GM06990 (cell line): ENCODE results near the gene ARRB2.

Source experiments
- DNase-seq: peaks from one replicate; pipeline ENCODE4 v3.0.0-alpha.2; 2011; ENCODE audit not compliant: insufficient read length; ENCODE audit errors: extremely low read depth
- H3K27me3 ChIP-seq: replicated peaks from 2 replicates; pipeline ENCODE4 v1.6.0; 2011; ENCODE audit warnings: low read length; ENCODE audit not compliant: control insufficient read depth, insufficient read depth
- H3K36me3 ChIP-seq: 2 replicates; pipeline ENCODE4 v1.5.1; 2011; ENCODE audit warnings: low read length; ENCODE audit not compliant: control insufficient read depth, insufficient read depth
- H3K4me3 ChIP-seq: replicated peaks from 2 replicates; pipeline ENCODE4 v1.5.1; 2011; ENCODE audit warnings: low read depth, mild to moderate bottlenecking, control low read depth, low read length
- CTCF ChIP-seq: IDR thresholded peaks from 2 replicates; pipeline ENCODE4 v1.5.1; 2011; ENCODE audit warnings: low read length, control low read depth, mild to moderate bottlenecking, inconsistent platforms; ENCODE audit not compliant: insufficient read depth, poor library complexity, severe bottlenecking

Gene ARRB2

GRCh38 chr17:4734857-4735475, 24.5 kb downstream of the ARRB2 start:
- H3K4me3 ChIP-seq = no peak overlapping the region
- no peaks in the 10 kb centered on the region; the same call in 1 of the 2 replicates for H3K27me3 ChIP-seq
- H3K36me3 ChIP-seq = no peaks in the 10 kb centered on the region
- DNase-seq = no peak
- TF ChIP-seq CTCF = no peak

GRCh38 chr17:4735876-4736651, 25.6 kb downstream of the ARRB2 start:
- TF ChIP-seq CTCF = no peak
- DNase-seq = no peak
- Histone ChIP-seq H3K4me3 (no peak overlapping the region), H3K27me3 (no peaks in the 10 kb centered on the region; the same call in 1 of the 2 replicates), H3K36me3 (no peaks in the 10 kb centered on the region)

GRCh38 chr17:4738136-4739121, 28.0 kb downstream of the ARRB2 start:
- DNase-seq = no peak
- no peak for TF ChIP-seq CTCF
- Histone ChIP-seq H3K36me3 (no peaks in the 10 kb centered on the region), H3K4me3 (peak overlapping the region; percentile 68), H3K27me3 (no peaks in the 10 kb centered on the region; the same call in 1 of the 2 replicates)

- DNase-seq = peak; percentile 66
- no peaks in the 10 kb centered on the region for H3K36me3 ChIP-seq
- TF ChIP-seq CTCF = no peak
- H3K4me3 ChIP-seq = peak within 1 kb of the TSS; percentile 68
- H3K27me3 ChIP-seq = no peaks in the 10 kb centered on the region; the same call in 1 of the 2 replicates
Observed at GRCh38 chr17:4739122-4740024, 28.9 kb downstream of the ARRB2 start, which contains the start of the genes CXCL16 and ZMYND15. Gene CXCL16 (minus strand): TSS chr17:4739928. CDS start chr17:4739339, 589 bp downstream. Gene ZMYND15 (plus strand): TSS chr17:4739833. CDS start chr17:4740549, 716 bp downstream.

GRCh38 chr17:4740025-4740351, 29.6 kb downstream of the ARRB2 start:
- no peak for TF ChIP-seq CTCF
- Histone ChIP-seq H3K27me3 (no peaks in the 10 kb centered on the region; the same call in 1 of the 2 replicates), H3K36me3 (no peaks in the 10 kb centered on the region), H3K4me3 (peak overlapping the region; percentile 68)
- DNase-seq = no peak
